Dendritic cell treated with granulocyte-macrophage colony-stimulating factor and Interleukin-4, amounts not matched to agents 40 ng/mL and 50 ng/mL, for 4 days (primary cell): Measurements from ENCODE around the gene EVA1C.
"Not testable (repeated sequence)": the region's sequence is repeated elsewhere in the genome, so short reads cannot be mapped to it uniquely, and the experiment has no call there.

Source experiments
- H3K27ac Mint-ChIP-seq: one replicate; pipeline ENCODE4 v1.8.0; 2022; ENCODE audit warnings: mild to moderate bottlenecking, mixed read lengths
- H3K27me3 Mint-ChIP-seq: one replicate; pipeline ENCODE4 v1.8.0; 2022; ENCODE audit warnings: mild to moderate bottlenecking, mixed read lengths
- H3K36me3 Mint-ChIP-seq: one replicate; pipeline ENCODE4 v1.8.0; 2022; ENCODE audit warnings: low read depth, mixed read lengths
- H3K4me1 Mint-ChIP-seq: one replicate; pipeline ENCODE4 v1.8.0; 2022; ENCODE audit warnings: low read depth, mixed read lengths
- H3K4me3 Mint-ChIP-seq: one replicate; pipeline ENCODE4 v1.8.0; 2022; ENCODE audit warnings: mild to moderate bottlenecking, moderate library complexity, mixed read lengths
- H3K9me3 Mint-ChIP-seq: one replicate; pipeline ENCODE4 v1.8.0; 2022; ENCODE audit warnings: mixed read lengths
- intact Hi-C: fragments of 100-400 bp; cut with micrococcal nuclease; formaldehyde crosslinking; loops from one replicate; pipeline ENCODE4 v1.15.0; 2022

Gene EVA1C

GRCh38 chr21:32380940-32381339, 31.6 kb upstream of the EVA1C start:
- no peak overlapping the region for H3K4me3 Mint-ChIP-seq
- H3K27ac Mint-ChIP-seq = no peak overlapping the region
- peaks cover 98% of the 10 kb centered on the region for H3K36me3 Mint-ChIP-seq
- no peaks in the 10 kb centered on the region for H3K27me3 Mint-ChIP-seq
- intact Hi-C loops = no loop called here
- no peaks in the 10 kb centered on the region for H3K4me1 Mint-ChIP-seq
- no peaks in the 10 kb centered on the region for H3K9me3 Mint-ChIP-seq

GRCh38 chr21:32381571-32381970, 30.9 kb upstream of the EVA1C start:
- H3K4me3 Mint-ChIP-seq = no peak overlapping the region
- H3K36me3 Mint-ChIP-seq = peaks cover 92% of the 10 kb centered on the region

GRCh38 chr21:32382108-32382644, 30.3 kb upstream of the EVA1C start:
- no peak overlapping the region for H3K4me3 Mint-ChIP-seq
- H3K4me1 Mint-ChIP-seq = no peaks in the 10 kb centered on the region
- H3K9me3 Mint-ChIP-seq = no peaks in the 10 kb centered on the region
- H3K36me3 Mint-ChIP-seq = peaks cover 90% of the 10 kb centered on the region
- no peak overlapping the region for H3K27ac Mint-ChIP-seq
- intact Hi-C loops = no loop called here
- H3K27me3 Mint-ChIP-seq = no peaks in the 10 kb centered on the region

More at GRCh38 chr21:32381571-32381970, 30.9 kb upstream of the EVA1C start:
- no peaks in the 10 kb centered on the region for H3K27me3 Mint-ChIP-seq
- H3K4me1 Mint-ChIP-seq = no peaks in the 10 kb centered on the region
- H3K27ac Mint-ChIP-seq = no peak overlapping the region
- no peaks in the 10 kb centered on the region for H3K9me3 Mint-ChIP-seq
- intact Hi-C loops = no loop called here

DNA sequence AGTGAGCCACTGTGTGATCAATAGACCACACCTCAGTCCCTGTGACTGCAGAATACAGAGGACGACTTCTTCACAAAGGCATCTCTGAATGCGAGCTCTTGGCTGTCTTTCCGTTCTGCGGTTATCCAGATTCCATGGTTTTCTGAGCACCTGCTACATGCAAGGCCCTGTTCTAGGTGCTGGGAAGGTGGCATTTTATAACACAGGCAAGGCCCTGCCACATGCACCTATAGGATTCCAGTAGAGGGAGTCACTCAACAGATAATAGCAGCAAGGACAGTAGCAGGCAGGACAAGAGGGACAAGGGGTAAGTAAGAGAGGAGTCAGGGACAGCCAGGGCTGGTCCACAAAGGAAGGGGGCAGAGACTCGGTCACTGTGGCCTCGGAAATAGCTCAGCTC, 28.7 kb upstream of the EVA1C start:
- Mint-ChIP-seq H3K36me3 (peaks cover 86% of the 10 kb centered on the region), H3K27ac (no peak overlapping the region), H3K4me1 (peaks cover 7% of the 10 kb centered on the region), H3K9me3 (no peaks in the 10 kb centered on the region), H3K27me3 (no peaks in the 10 kb centered on the region), H3K4me3 (no peak overlapping the region)
- intact Hi-C loops = no loop called here

DNA sequence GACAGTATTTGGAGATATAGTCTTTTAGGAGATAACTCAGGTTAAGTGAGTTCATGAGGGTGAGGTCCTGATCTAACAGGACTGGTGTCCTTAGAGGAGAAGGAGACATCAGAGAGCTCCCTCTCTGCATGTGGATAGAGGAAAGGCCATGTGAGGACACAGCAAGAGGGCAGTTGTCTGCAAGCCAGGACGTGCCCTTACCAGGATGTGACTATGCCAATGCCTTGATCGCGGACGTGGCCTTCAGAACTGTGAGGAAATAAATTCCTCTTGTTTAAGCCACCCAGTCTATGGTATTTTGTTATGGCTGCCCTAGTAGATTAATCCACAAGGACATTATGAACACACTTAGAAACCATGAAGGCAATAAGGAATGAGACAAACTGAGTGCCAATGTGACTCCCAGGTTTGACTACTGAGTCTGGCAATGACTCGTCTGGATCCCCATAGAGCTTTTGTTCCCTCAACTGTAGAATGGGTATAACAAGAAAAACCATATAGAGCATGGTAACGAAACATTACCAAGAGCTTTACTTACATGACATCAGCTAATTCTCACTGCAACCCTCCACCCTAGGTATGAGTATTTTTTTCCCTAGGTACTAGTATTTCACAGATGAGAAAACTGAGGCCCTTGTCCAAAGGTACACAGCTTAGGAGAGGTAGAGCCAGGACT, 26.2 kb upstream of the EVA1C start:
- Mint-ChIP-seq H3K4me3 (no peak overlapping the region), H3K4me1 (peaks cover 22% of the 10 kb centered on the region), H3K27ac (no peak overlapping the region), H3K27me3 (no peaks in the 10 kb centered on the region), H3K36me3 (peaks cover 74% of the 10 kb centered on the region), H3K9me3 (no peaks in the 10 kb centered on the region)
- intact Hi-C loops = no loop called here

GRCh38 chr21:32387151-32387550, 25.4 kb upstream of the EVA1C start:
- Mint-ChIP-seq H3K27ac (no peak overlapping the region), H3K4me1 (peaks cover 30% of the 10 kb centered on the region), H3K36me3 (peaks cover 68% of the 10 kb centered on the region), H3K27me3 (no peaks in the 10 kb centered on the region), H3K4me3 (no peak overlapping the region), H3K9me3 (no peaks in the 10 kb centered on the region)
- intact Hi-C loops = no loop called here

DNA sequence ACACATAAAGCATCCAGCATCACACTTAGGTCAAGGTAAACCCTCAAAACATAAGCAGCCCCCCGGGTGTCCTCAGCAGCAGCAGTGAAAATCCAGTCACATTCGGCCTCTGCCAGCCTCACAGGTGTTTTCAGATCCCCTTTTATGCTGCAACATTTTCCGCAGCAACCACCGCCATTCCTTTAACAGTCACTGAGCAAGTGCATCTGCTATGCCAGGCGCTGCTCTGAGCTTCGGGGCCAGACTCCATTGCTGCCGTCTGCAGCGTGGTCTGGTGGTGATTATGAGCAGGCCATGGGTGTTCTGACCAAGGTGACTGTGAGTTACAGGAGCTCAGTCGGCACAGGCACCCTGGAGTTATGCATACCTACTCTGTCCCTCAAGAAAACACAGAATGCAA, 24.2 kb upstream of the EVA1C start:
- intact Hi-C loops = no loop called here
- Mint-ChIP-seq H3K9me3 (no peaks in the 10 kb centered on the region), H3K4me3 (no peak overlapping the region), H3K27ac (no peak overlapping the region), H3K27me3 (no peaks in the 10 kb centered on the region), H3K36me3 (peaks cover 66% of the 10 kb centered on the region), H3K4me1 (peaks cover 35% of the 10 kb centered on the region)

GRCh38 chr21:32389337-32390015, 23.0 kb upstream of the EVA1C start:
- Mint-ChIP-seq H3K9me3 (no peaks in the 10 kb centered on the region), H3K4me3 (no peak overlapping the region), H3K27me3 (no peaks in the 10 kb centered on the region), H3K27ac (no peak overlapping the region), H3K36me3 (peaks cover 56% of the 10 kb centered on the region), H3K4me1 (peaks cover 42% of the 10 kb centered on the region)
- intact Hi-C loops = no loop called here

DNA sequence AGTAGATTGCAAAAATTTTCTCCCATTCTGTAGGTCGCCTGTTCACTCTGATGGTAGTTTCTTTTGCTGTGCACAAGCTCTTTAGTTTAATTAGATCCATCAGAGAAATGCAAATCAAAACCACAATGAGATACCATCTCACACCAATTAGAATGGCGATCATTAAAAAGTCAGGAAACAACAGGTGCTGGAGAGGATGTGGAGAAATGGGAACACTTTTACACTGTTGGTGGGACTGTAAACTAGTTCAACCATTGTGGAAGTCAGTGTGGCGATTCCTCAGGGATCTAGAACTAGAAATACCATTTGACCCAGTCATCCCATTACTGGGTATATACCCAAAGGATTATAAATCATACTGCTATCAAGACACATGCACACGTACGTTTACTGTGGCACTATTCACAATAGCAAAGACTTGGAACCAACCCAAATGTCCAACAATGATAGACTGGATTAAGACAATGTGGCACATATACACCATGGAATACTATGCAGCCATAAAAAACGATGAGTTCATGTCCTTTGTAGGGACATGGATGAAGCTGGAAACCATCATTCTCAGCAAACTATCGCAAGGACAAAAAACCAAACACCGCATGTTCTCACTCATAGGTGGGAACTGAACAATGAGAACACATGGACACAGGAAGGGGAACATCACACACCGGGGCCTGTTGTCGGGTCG, 21.8 kb upstream of the EVA1C start:
- peaks cover 44% of the 10 kb centered on the region for H3K36me3 Mint-ChIP-seq
- H3K4me1 Mint-ChIP-seq = peaks cover 42% of the 10 kb centered on the region
- H3K27ac Mint-ChIP-seq, H3K27me3 Mint-ChIP-seq, H3K4me3 Mint-ChIP-seq, H3K9me3 Mint-ChIP-seq, intact Hi-C loops: not testable (repeated sequence)

DNA sequence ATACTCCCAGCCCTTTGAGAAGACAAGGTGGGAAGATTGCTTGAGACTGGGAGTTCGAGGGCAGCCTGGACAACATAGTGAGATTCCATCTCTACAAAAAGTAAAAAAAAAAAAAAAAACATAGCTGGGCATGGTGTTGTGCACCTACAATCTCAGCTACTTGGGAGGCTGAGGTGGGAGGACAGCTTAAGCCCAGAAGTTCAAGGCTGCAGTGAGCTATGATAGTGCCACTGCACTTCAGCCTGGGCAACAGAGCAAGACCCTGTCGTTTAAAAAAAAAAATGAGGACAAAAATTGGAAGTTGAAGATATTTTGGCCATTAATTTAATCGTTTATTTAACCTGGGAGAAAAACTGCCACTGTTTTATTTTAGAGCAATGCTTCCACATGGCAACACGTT, 20.8 kb upstream of the EVA1C start:
- intact Hi-C loops = no loop called here
- Mint-ChIP-seq H3K36me3 (peaks cover 40% of the 10 kb centered on the region), H3K9me3 (no peaks in the 10 kb centered on the region), H3K4me1 (peaks cover 42% of the 10 kb centered on the region), H3K4me3 (peak overlapping the region; percentile 94), H3K27ac (no peak overlapping the region), H3K27me3 (peaks cover 3% of the 10 kb centered on the region)

GRCh38 chr21:32392299-32392879, 20.1 kb upstream of the EVA1C start:
- peak overlapping the region; percentile 95 for H3K27ac Mint-ChIP-seq
- peak overlapping the region; percentile 94 for H3K4me3 Mint-ChIP-seq
- H3K9me3 Mint-ChIP-seq = no peaks in the 10 kb centered on the region
- intact Hi-C loops = no loop called here
- peaks cover 34% of the 10 kb centered on the region for H3K36me3 Mint-ChIP-seq
- peaks cover 3% of the 10 kb centered on the region for H3K27me3 Mint-ChIP-seq
- peaks cover 40% of the 10 kb centered on the region for H3K4me1 Mint-ChIP-seq

- Mint-ChIP-seq H3K27ac (peak within 1 kb of the TSS; percentile 95), H3K36me3 (peaks cover 28% of the 10 kb centered on the region), H3K4me1 (peaks cover 34% of the 10 kb centered on the region), H3K27me3 (peaks cover 3% of the 10 kb centered on the region), H3K4me3 (peak within 1 kb of the TSS; percentile 94), H3K9me3 (no peaks in the 10 kb centered on the region)
- intact Hi-C loops = loop anchor here (1.0 kb wide), 1 partner anchor 19 kb away; the partner anchor contains the start of gene EVA1C
These were observed 19.4 kb upstream of the EVA1C start, which contains the start of gene URB1 for GRCh38 chr21:32392880-32393676. URB1 (minus strand) TSS chr21:32393012; CDS start chr21:32392910, 102 bp downstream.

- H3K27me3 Mint-ChIP-seq = peaks cover 6% of the 10 kb centered on the region
- H3K4me3 Mint-ChIP-seq = peak overlapping the region; percentile 94
- intact Hi-C loops = loop anchor here (1.0 kb wide), 1 partner anchor 19 kb away; the partner anchor contains the start of gene EVA1C
- H3K9me3 Mint-ChIP-seq = no peaks in the 10 kb centered on the region
- peaks cover 24% of the 10 kb centered on the region for H3K36me3 Mint-ChIP-seq
- H3K27ac Mint-ChIP-seq = peak overlapping the region; percentile 95
- peaks cover 34% of the 10 kb centered on the region for H3K4me1 Mint-ChIP-seq
These were observed 18.9 kb upstream of the EVA1C start for GRCh38 chr21:32393677-32394001.
